Body of pancreas (tissue), 4 donors: ENCODE data around the gene GMDS. TPM values are rescaled to one million over a fixed set of nuclear protein-coding genes. Genes with fewer than 3 reads are reported as not detected.

Experiments
- ATAC-seq: fragments of 150-250 bp; one replicate; pipeline ENCODE4 v1.9.1; 2016
- DNase-seq, 4 donors: peaks; one replicate each; pipeline ENCODE4 v3.0.0-alpha.2; 2019
- H3K27ac ChIP-seq, 4 donors: fragments of 200-600 bp; sonication (generic); 1 replicate in 3 of 4; 2 replicates in 1 of 4; pipeline versions ENCODE4 v1.5.1 to v1.6.1; 2016 to 2019; ENCODE audit warnings: mild to moderate bottlenecking in 1 of 4, mixed read lengths in 1 of 4, moderate library complexity in 1 of 4
- H3K27me3 ChIP-seq, 2 donors: fragments of 200-600 bp; sonication (generic); one replicate each; pipeline ENCODE4 v1.6.0; 2016; ENCODE audit warnings: mild to moderate bottlenecking in 1 of 2
- H3K36me3 ChIP-seq, 2 donors: fragments of 200-600 bp; sonication (generic); replicated peaks in 1 of 2; 2 replicates each; pipeline ENCODE4 v1.5.1; 2016; ENCODE audit warnings: low read depth in 2 of 2; ENCODE audit not compliant: insufficient read depth in 1 of 2
- H3K4me1 ChIP-seq: fragments of 200-600 bp; sonication (generic); one replicate; pipeline ENCODE4 v1.6.0; 2016
- H3K4me3 ChIP-seq, 2 donors: fragments of 200-600 bp; sonication (generic); 1 replicate in 1 of 2; 2 replicates in 1 of 2; pipeline ENCODE4 v1.5.1; 2016 to 2019
- H3K9me3 ChIP-seq, 3 donors: fragments of 200-600 bp; sonication (generic); 1 replicate in 2 of 3; 2 replicates in 1 of 3; pipeline ENCODE4 v1.5.1; 2016
- POLR2A ChIP-seq, 3 donors: fragments of 450-650 bp; IDR thresholded peaks; one replicate each; pipeline ENCODE4 v1.6.1; 2016; ENCODE audit warnings: antibody characterized with exemption in 3 of 3, mild to moderate bottlenecking in 2 of 3
- WGBS, 2 donors: methylation state at CpG; one replicate each; pipeline ENCODE4 v1.1.5; 2017; 5-methylcytosine and 5-hydroxymethylcytosine counted together
- intact Hi-C: fragments of 100-400 bp; cut with DNase I; formaldehyde crosslinking; loops from one replicate; pipeline ENCODE4 v1.15.1; 2023
- total RNA-seq, 2 donors: library from RNA; depleted of rRNA; stranded (reverse); fragments of >200 nt; gene quantifications; one replicate each; pipeline ENCODE4 v1.1.0, GENCODE V29; 2016
- TF ChIP-seq, protein P1 (sequence below), 7 experiments: fragments of 450-650 bp in 4 of 7; fragments of 200-600 bp in 3 of 7; sonication (generic) in 3 of 7; IDR thresholded peaks; one replicate each; pipeline ENCODE4 v1.5.1; 2016 to 2019; ENCODE audit warnings: antibody characterized with exemption in 7 of 7

The GMDS gene
- total RNA-seq, 2 donors from 2014 or later: 34.5 to 63.3 TPM

DNA sequence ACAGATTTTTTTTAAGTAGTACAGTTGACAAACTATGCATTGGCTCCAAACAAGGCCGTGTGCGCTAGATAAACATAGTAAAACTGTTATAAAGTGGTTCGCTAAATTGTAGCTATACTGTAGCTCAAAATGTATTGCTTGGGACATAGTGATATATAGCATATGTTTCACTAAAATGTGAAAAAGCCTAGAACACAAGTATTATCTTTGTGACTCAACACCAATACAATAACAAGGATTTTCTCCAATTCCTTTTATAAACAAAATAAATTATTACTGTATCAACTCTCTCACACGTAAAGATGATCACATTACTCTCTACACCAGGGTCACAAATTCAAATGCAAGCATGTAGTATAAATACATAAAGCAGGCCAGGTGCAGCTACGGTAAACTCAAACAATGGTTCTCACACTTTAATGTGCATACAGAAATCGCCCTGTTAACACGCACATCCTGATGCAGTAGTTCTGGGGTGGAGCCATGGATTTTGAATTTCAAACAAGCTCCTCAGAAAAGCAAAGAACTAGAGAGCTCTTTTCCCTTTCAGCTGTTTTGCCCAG lies 214.6 kb downstream of the GMDS start:
- H3K27me3 ChIP-seq: no peaks in the 10 kb centered on the region
- no peak for ATAC-seq
- peaks cover 8% of the 10 kb centered on the region for H3K4me1 ChIP-seq
- no peak for DNase-seq
- no peaks in the 10 kb centered on the region for H3K36me3 ChIP-seq
- WGBS, 2 donors: 95 to 96% methylated on average over 7 of the region's 7 CpGs
- intact Hi-C loops: no loop called here
- TF ChIP-seq, protein P1, sequence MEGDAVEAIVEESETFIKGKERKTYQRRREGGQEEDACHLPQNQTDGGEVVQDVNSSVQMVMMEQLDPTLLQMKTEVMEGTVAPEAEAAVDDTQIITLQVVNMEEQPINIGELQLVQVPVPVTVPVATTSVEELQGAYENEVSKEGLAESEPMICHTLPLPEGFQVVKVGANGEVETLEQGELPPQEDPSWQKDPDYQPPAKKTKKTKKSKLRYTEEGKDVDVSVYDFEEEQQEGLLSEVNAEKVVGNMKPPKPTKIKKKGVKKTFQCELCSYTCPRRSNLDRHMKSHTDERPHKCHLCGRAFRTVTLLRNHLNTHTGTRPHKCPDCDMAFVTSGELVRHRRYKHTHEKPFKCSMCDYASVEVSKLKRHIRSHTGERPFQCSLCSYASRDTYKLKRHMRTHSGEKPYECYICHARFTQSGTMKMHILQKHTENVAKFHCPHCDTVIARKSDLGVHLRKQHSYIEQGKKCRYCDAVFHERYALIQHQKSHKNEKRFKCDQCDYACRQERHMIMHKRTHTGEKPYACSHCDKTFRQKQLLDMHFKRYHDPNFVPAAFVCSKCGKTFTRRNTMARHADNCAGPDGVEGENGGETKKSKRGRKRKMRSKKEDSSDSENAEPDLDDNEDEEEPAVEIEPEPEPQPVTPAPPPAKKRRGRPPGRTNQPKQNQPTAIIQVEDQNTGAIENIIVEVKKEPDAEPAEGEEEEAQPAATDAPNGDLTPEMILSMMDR (IDR thresholded peaks at IDR 0.05): no peak
- no peak for TF ChIP-seq POLR2A (IDR thresholded peaks at IDR 0.05)
- no peak overlapping the region for H3K4me3 ChIP-seq
- H3K27ac ChIP-seq: no peak overlapping the region
- H3K9me3 ChIP-seq: no peaks in the 10 kb centered on the region

DNA sequence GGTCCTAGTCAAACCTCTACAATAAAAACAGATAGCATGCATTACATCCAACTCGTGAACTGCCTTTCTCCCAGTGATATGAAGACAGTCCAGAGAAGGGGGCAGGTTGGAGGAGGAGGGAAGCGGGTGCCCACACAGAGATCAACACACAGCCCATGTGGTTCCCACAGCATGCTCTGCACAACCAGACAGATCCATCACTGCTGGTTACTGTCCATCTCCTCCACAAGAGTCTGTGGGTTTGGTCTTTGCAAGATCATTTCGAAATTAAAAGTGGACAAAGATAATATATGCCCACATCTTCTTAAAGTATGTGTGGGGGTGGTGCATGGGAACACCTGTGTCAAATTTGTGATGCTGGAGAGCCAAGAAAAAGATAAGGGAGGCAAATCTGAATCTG lies 215.5 kb downstream of the GMDS start:
- H3K27me3 ChIP-seq: no peaks in the 10 kb centered on the region
- no peak for DNase-seq
- TF ChIP-seq POLR2A (IDR thresholded peaks at IDR 0.05): no peak
- TF ChIP-seq, protein P1 (IDR thresholded peaks at IDR 0.05): no peak
- intact Hi-C loops: no loop called here
- WGBS, 2 donors: 84 to 92% methylated on average over 3 of the region's 3 CpGs
- no peak overlapping the region for H3K4me3 ChIP-seq
- no peak overlapping the region for H3K27ac ChIP-seq
- peaks cover 3% of the 10 kb centered on the region for H3K4me1 ChIP-seq
- H3K36me3 ChIP-seq: no peaks in the 10 kb centered on the region
- H3K9me3 ChIP-seq: no peaks in the 10 kb centered on the region
- ATAC-seq: no peak

DNA sequence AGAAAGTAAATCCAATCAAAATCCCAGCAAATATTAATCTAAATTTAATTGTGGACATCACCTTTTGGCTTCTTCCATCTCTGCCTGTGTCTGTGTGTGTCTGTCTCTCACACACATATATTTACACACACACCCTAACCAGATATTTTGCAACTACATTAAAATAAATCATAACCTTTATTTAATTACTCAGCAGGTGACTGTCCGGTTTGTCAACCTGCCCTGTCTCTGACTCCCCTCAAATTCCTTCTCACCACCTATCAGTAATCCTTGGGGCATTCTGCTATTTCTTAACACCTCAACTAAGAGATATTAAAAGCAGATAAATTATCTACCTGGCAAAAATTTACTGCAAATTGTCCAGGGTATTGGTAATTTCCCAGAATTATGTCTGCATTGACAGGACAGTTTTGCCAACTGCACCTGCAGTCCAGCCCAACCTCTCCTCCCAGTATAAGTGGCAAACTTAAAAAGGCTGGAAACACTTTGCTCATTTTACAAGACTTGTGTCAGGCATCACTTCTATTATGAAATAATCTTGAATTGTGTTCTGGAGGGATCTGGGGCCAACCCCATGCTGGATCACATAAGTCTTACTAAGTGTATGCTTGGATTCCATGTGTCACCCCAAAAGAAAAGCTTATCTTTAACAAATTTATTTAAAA lies 216.1 kb downstream of the GMDS start:
- Histone ChIP-seq H3K27ac (no peak overlapping the region), H3K4me1 (no peaks in the 10 kb centered on the region), H3K27me3 (no peaks in the 10 kb centered on the region), H3K9me3 (no peaks in the 10 kb centered on the region), H3K4me3 (no peak overlapping the region), H3K36me3 (no peaks in the 10 kb centered on the region)
- no peak for ATAC-seq
- no peak for DNase-seq
- intact Hi-C loops: no loop called here
- 68 to 74% methylated on average over 1 of the region's 1 CpG for WGBS, 2 donors
- no peak for TF ChIP-seq POLR2A (IDR thresholded peaks at IDR 0.05)
- TF ChIP-seq, protein P1 (IDR thresholded peaks at IDR 0.05): no peak

DNA sequence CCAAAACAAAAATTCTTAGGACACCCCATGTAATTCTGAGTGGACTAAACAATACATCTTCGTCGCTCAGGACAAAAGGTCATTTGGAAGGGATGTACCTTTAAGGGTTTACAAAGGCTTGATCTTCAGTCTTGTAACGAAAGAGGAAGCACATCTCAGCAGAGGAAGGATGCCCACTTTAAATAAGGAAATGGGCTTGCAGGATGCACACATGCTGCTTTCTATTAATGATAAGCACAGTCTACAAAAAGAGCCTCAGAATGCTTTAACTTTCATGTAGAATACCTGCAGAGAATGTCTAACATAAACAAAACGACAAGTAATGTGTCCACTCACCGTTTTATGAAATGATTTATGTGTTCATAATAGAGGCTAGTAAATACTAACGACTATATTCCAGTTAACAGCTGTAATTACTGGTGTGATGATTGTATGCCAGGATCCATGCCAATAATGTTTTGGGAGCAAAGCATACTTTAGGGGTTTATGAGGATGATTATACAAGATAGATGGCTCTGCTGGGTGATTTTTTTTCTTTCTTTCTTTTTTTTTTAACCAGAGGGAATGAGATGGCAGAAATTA lies 216.9 kb downstream of the GMDS start:
- H3K4me1 ChIP-seq: no peaks in the 10 kb centered on the region
- intact Hi-C loops: no loop called here
- ATAC-seq: peak; percentile 12
- no peaks in the 10 kb centered on the region for H3K36me3 ChIP-seq
- WGBS, 2 donors: 58 to 60% methylated on average over 6 of the region's 6 CpGs
- TF ChIP-seq, protein P1 (IDR thresholded peaks at IDR 0.05): no peak
- TF ChIP-seq POLR2A (IDR thresholded peaks at IDR 0.05): no peak
- H3K9me3 ChIP-seq: no peaks in the 10 kb centered on the region
- no peak overlapping the region for H3K4me3 ChIP-seq
- no peak overlapping the region for H3K27ac ChIP-seq
- DNase-seq: no peak
- H3K27me3 ChIP-seq: no peaks in the 10 kb centered on the region
